NCI-H2196 treated with DMSO at 0.1 percent for 48 hours (cell line): ENCODE data around the gene RASGEF1C.
"Not testable (repeated sequence)": the region's sequence is repeated elsewhere in the genome, so short reads cannot be mapped to it uniquely, and the experiment has no call there.

Source experiments
- DNase-seq: peaks from one replicate; lab custom pipeline; 2025; ENCODE audit not compliant: unreplicated experiment; lab: John Stamatoyannopoulos, UW

Gene RASGEF1C

GRCh38 chr5:180101451-180102105 is 107.4 kb downstream of the RASGEF1C start:
- DNase-seq: no peak

DNA sequence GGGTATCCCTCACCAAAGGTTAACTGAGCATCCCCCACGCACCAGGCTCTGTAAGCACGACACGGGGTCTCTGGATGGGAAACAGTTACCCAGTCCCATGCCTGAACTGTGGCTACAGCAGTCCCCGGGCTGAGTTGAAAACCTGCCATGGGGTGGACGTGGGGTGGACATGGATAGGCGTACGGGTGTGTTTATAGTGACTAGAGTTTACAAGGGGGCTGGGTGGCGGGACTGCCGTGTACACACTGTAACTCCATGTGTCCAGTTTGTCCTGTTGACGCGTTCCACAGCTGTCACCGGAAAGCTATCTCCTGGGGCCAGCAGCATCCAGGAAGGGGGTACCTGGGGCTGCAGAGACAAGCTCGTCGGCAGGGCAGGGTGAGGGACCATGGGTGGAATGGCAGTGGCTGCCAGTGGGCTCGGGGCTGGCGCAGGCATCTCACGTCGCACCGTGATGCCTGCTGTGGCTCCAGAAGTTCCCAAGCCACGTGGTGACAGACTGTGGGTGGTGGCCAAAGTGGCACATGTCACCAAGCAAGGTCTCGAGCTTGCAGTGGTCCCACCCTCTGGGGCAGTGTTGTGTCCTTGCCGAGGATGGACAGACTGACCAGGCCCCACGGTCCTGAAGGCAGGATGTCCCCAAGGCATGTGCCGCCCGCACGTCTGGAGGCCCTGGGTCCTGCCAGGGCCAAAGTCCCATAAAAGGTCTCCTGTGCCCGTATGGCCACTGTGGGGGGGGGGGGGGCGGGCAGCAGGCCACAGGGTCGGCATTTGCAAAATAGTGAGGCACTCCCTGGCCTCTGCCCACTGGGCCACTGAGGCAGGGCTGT is 108.2 kb downstream of the RASGEF1C start:
- no peak for DNase-seq

DNA sequence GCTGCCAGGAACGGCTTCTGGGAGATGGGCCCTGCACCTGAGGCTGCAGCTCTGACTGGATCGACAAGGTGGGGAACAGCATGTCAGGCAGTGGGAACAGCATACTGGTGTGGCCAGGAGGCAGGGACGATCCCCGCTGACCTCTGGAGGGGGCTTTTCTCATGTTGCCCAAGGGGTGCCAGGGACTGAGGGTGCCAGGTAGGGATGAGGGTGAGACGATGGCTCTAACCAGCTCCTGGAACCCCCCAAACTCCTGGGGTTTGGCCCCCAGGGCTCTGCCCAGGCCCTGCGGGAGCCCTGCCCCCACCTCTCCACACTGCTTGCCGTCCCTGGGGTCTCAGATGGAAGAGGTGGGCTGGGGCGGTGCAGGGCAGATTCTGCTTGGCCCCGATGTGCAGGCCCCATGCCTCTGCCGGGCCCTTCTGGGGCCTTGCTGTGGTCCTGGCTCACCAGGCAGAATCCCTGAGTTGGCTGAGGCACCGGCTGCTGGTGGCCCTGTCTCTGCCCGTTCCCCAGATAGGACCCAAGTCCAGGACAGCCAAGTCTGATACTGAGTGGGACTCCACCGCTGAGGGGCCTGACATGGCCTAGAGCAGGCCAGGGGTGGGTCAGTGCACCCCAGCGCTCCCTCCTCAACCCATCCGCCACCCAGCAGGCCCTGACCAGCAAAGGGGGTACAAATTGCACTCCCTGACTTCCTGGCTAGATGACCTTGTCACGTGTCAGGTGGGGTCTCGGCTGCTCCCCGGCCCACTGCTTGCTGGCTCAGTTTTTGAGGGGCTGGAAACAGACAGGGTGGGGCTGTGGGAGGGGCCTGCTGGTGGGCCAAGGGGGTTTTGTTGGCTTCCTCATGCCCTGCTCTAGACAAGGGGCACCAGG is 109.0 kb downstream of the RASGEF1C start:
- no peak for DNase-seq

DNA sequence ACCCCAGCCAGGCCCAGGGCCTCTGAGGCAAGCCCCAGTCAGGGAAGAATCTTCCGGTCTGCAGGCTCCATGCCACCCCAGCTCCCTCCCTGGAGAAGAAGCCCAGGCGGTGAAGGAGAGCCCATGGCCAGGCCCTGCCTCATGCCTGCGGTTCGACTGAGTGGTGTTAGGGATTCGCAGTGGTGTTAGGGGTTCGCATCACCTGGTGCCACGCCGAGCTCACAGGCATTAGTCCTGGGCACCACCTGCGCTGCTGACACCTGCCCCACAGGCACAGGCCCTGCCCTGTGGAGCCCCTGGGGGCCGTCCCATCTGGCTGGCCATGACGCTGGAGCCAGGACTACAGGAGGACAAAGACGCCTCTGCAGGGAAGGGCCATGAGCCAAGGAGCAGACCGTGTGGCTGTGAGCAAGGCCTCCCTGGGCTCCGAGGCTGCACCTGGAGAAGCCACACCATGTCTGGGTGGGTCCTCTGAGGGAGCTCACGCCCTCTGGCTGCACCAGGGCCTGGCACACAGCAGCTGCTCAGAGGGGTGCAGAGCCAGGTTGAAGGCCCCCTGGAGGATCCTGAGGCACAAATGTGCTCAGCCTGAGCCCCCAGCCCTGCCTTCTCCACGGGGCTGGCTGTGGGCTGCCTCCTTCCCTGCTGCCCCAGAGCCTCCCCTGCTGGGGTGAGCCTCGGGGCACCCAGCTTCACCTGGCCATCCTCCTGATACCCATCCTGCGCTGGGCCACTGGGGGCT is 109.8 kb downstream of the RASGEF1C start:
- no peak for DNase-seq

- DNase-seq: no peak
Observed at GRCh38 chr5:180098526-180098925, 110.5 kb downstream of the RASGEF1C start.

DNA sequence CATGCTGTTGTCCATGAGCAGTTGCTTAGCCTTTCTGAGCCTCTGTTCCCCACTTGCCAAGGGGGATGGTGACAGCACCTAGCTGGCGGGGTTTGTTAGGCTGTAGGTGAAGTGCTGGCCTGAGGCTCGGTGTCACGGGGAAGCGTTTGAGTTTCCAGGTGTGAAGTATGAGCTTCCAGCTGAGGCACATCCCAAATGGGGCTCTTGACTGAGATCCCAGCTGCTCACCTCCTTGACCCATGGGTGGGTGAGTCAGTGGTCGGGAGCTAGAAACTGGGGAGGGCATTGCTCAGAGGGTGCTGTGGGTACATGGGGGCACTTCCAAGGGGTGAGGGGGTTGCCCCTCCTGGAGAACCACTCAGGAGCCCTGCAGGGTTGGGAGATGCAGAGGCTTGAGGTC is 111.1 kb downstream of the RASGEF1C start:
- DNase-seq: no peak

DNA sequence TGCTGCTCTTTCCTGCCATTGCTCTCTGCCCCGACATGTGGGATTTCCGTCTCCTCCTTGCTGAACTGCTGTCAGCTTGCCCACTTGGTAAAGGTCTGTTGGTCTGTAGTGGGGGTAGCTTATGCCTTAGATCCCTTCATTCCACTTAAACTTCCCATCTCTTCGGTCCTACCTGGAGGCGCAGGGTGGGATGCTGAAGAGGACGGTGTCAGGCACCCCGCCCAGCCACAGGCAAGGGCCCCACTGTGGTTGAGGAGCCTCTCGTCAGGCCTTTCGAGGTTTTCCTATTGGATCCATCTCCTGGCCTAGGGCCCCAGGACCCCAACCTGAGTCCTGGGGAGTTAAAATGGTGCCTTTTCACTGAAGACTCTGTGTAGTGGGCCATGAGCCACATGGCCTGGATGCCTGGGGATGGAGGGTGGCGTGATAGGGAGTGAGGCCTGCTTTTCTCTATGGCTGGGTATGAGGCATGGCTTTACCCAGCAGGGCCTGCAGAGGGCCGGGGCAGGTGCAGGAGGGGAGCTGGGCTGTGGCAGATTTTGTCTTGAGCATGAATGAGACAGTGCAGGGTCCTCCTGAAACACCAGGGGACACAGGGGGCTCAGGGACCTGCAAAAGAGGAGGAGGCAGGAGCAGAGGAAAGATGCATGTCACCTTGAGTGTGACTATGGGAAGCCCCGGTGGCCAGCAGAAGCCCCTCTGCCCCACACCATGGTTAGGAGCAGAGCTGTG is 111.7 kb downstream of the RASGEF1C start:
- no peak for DNase-seq

DNA sequence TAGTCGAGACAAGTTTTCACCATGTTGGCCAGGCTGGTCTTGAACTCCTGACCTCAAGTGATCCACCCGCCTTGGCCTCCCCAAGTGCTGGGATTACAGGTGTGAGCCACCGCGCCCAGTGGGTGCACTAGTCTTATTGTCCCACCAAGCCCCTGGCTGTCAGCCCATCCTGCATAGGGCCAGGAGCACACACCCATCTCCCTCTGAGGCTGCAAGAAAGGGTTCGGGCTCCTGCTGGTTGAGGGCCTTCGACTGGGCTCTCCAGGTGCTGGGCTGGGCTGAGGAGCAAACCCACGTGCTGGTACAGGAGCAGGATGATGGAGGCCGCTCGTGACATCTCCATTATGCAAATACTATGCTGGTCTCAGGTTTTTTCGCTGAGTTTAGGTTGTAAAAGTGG is 112.4 kb downstream of the RASGEF1C start:
- DNase-seq: no peak

- DNase-seq: no peak
Observed at GRCh38 chr5:180095545-180095944, 113.5 kb downstream of the RASGEF1C start.

DNA sequence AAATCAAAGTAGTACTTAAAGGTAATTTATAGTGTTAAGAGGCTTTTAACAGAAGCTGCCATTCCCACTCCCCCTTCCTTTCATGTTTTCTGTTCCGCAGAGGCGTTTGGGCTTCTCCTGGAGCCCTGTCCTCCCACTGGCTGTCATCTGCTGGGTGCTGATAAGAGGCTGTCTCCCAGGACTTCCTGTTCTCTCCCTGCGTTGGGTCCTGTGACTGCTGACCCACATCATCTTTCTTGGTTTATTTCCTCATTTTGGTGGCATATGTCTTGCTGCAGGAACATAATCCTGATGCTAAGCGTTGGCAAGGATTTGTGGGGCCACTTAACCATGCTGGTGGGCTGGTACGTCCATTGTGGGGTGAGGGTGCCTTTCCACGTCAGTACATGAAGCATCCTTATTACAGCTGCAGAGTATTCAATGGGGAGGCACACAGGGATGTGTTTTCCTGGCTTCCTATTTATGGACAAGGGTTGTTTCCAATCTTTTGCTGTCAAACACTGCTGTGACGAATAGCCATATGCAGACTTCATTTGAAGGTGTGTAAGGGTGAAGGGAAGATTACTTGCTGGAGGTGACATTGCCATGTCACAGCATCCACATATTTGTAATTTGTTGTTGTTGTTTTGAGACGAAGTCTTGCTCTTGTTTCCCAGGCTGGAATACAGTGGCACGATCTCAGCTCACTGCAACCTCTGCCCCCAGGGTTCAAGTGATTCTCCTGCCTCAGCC is 115.2 kb downstream of the RASGEF1C start:
- DNase-seq: no peak

GRCh38 chr5:180093241-180093640 is 115.8 kb downstream of the RASGEF1C start:
- DNase-seq: no peak

- peak; percentile 60 for DNase-seq
Observed at GRCh38 chr5:180090769-180091546, 118.1 kb downstream of the RASGEF1C start.

GRCh38 chr5:180090098-180090768 is 118.8 kb downstream of the RASGEF1C start:
- DNase-seq: peak; percentile 10

DNA sequence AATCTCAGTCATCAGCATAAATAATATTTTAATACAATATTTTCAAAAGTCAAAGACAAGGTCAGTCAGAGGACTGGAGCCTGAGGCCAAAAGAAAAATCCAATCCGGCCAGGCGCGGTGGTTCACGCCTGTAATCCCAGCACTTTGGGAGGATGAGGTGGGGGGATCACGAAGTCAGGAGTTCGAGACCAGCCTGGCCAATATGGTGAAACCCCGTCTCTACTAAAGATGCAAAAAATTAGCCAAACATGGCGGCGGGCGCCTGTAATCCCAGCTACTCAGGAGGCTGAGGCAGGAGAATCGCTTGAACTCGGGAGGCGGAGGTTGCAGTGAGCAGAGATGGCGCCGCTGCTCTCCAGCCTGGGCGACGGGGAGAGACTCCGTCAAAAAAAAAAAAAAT is 119.4 kb downstream of the RASGEF1C start:
- not testable (repeated sequence) for DNase-seq

DNA sequence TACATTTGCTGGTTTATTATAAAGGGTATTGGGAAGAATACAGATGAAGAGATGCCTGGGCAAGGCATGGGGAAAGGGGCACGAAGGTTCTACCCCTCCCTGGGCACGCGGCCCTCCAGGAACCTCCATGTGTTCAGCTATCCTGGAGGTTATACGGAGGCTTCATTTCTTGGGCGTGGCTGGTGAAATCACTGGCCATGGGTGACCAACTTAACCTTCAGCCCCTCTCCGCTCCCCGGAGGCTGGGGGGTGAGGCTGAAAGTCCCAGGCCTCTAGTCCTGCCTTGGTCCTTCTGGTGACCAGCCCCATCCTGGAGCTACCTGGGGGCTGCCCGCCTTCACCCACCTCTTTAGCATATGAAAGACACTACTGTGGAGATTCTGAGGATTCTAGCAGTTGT is 120.5 kb downstream of the RASGEF1C start:
- no peak for DNase-seq

- DNase-seq: no peak
Observed at GRCh38 chr5:180086816-180087399, 122.1 kb downstream of the RASGEF1C start.

- DNase-seq: no peak
Observed at GRCh38 chr5:180085837-180086236, 123.2 kb downstream of the RASGEF1C start.
